Measurements from ENCODE around the gene NAP1L4. TPM values are rescaled to one million over a fixed set of nuclear protein-coding genes. Genes with fewer than 3 reads are reported as not detected.

The NAP1L4 gene
- total and polyA plus RNA-seq, 2 of the 8 experiments (the other 6 are each of a cell fraction or from before 2014, with no cell fraction given) = 75.8 to 194 TPM

GRCh38 chr11:2960139-2960538, 32.0 kb downstream of the NAP1L4 start:
- peaks cover 26 to 30% of the 10 kb centered on the region in 2 experiments for H4K20me1 ChIP-seq (replicated peaks in 1 of 2; ENCODE audit: control insufficient read depth in 1 of 2, insufficient read depth in 2 of 2, low read length in 2 of 2)
- TF ChIP-seq SIN3A (conservative IDR thresholded peaks at IDR 0.05 in 1 of 2, IDR thresholded peaks at IDR 0.05 in 1 of 2; ENCODE audit: low read depth in 1 of 2, low read length in 2 of 2) (no peak), CBX8 (IDR thresholded peaks at IDR 0.05; ENCODE audit: borderline replicate concordance, low read depth, low read length) (no peak), SRF (IDR thresholded peaks at IDR 0.05; ENCODE audit: low read depth, low read length) (no peak), JUN (IDR thresholded peaks at IDR 0.05; ENCODE audit: low read depth, low read length) (no peak), RFX5 (IDR thresholded peaks at IDR 0.05; ENCODE audit: borderline replicate concordance, low read depth, low read length) (no peak), USF2 (IDR thresholded peaks at IDR 0.05; ENCODE audit: low read length) (no peak), EP300 (IDR thresholded peaks at IDR 0.05; ENCODE audit: borderline replicate concordance in 1 of 2, low read depth in 2 of 2, low read length in 2 of 2) (no peak), POU5F1 (IDR thresholded peaks at IDR 0.05; ENCODE audit: low read depth, low read length) (no peak)
- no peak overlapping the region for H3K4ac ChIP-seq (replicated peaks; ENCODE audit: insufficient read length, low read depth, low read length)
- no peak overlapping the region for H4K8ac ChIP-seq (ENCODE audit: extremely low read depth, insufficient read depth, low read length)
- H2BK15ac ChIP-seq (ENCODE audit: low read length) = no peak overlapping the region
- no peak overlapping the region for H3K23ac ChIP-seq (ENCODE audit: insufficient read length)
- no peak overlapping the region for H2BK20ac ChIP-seq (ENCODE audit: low read length)
- no peak overlapping the region for H3K56ac ChIP-seq (replicated peaks; ENCODE audit: insufficient read length, low read depth, low read length)
- H3K27me3 ChIP-seq (replicated peaks in 1 of 4; ENCODE audit: control insufficient read depth in 3 of 4, extremely low read depth in 1 of 4, insufficient read depth in 3 of 4, low read length in 3 of 4) = no peaks in the 10 kb centered on the region
- H3K79me2 ChIP-seq (ENCODE audit: control insufficient read depth in 1 of 2, insufficient read depth in 2 of 2, low read length in 2 of 2) = peaks cover 0 to 19% of the 10 kb centered on the region in 2 experiments; a peak in 1 of 4 replicates
- no peak overlapping the region for H3K4me2 ChIP-seq (ENCODE audit: insufficient read depth in 1 of 2, low read depth in 2 of 2, low read length in 2 of 2)
- peaks cover 9% of the 10 kb centered on the region; the same call in 1 of the 2 replicates for H3K79me1 ChIP-seq (ENCODE audit: low read depth, low read length)
- H4K5ac ChIP-seq (ENCODE audit: insufficient read length, low read depth, low read length) = no peak overlapping the region
- H3K4me1 ChIP-seq (replicated peaks in 1 of 4; ENCODE audit: control insufficient read depth in 3 of 4, insufficient read depth in 4 of 4, low read length in 3 of 4) = peaks cover 0 to 8% (median 3%) of the 10 kb centered on the region in 4 experiments; a peak in 6 of 7 replicates
- H3K9me3 ChIP-seq (ENCODE audit: insufficient read depth in 2 of 2, low read depth in 1 of 2, low read length in 1 of 2) = no peaks in the 10 kb centered on the region
- no peak overlapping the region; a peak in 1 of 7 replicates for H3K9ac ChIP-seq (replicated peaks in 1 of 4; ENCODE audit: extremely low read depth in 1 of 4, low read depth in 3 of 4, low read length in 3 of 4)
- no peak overlapping the region for H3K18ac ChIP-seq (ENCODE audit: extremely low read depth, low read length)
- ChIA-PET POLR2A (ENCODE audit: partially characterized antibody) (interaction anchor here (0.7 to 2.0 kb wide), 4 partner anchors 8 to 421 kb away, joined by 3 to 12 read pairs (median 3); no protein-coding TSS in a partner anchor), CTCF (ENCODE audit: partially characterized antibody) (interaction anchor here (0.8 to 2.2 kb wide), 4 partner anchors 8 to 69 kb away, joined by 3 to 4 read pairs (median 3); no protein-coding TSS in a partner anchor)
- no peak overlapping the region for H2BK120ac ChIP-seq (replicated peaks; ENCODE audit: low read depth, low read length)
- H3K4me3 ChIP-seq (ENCODE audit: extremely low read depth in 1 of 4, insufficient read depth in 2 of 4, low read depth in 3 of 4, low read length in 4 of 4) = no peak overlapping the region
- no peak overlapping the region for H3K14ac ChIP-seq (ENCODE audit: insufficient read length)
- H2AK5ac ChIP-seq (ENCODE audit: low read depth, low read length) = no peak overlapping the region
- WGBS, 2 experiments (ENCODE audit: extremely low coverage in 1 of 2, insufficient coverage in 1 of 2, insufficient read length in 1 of 2, insufficient replicate concordance in 2 of 2, low coverage in 1 of 2, low lambda C conversion rate in 2 of 2, missing lambda C conversion rate in 1 of 2) = 91% methylated on average over 7 of the region's 7 CpGs; no CpG with 5 or more reads in 1 of the 2 experiments
- H2AFZ ChIP-seq (ENCODE audit: low read length) = no peak overlapping the region
- peaks cover 28 to 82% (median 64%) of the 10 kb centered on the region in 4 experiments for H3K36me3 ChIP-seq (ENCODE audit: control insufficient read depth in 2 of 4, insufficient read depth in 4 of 4, low read length in 3 of 4)
- peak overlapping the region; percentile 83 for H2BK5ac ChIP-seq (ENCODE audit: low read depth, low read length)
- no peak for DNase-seq (ENCODE audit: low read depth in 1 of 2, low spot score in 2 of 2)
- no peaks in the 10 kb centered on the region for H3K23me2 ChIP-seq (ENCODE audit: low read depth, low read length)
- 0 out of 2 replicates have a peak overlapping the region, but pooled peaks have one; percentile 5 for H3K27ac ChIP-seq (ENCODE audit: low read depth, low read length)
- FAIRE-seq = no peak
- no peak overlapping the region for H2BK12ac ChIP-seq (ENCODE audit: low read depth, low read length)
- H4K91ac ChIP-seq (replicated peaks; ENCODE audit: insufficient read length, low read length) = no peak overlapping the region

Measured in H1 (cell line).